CD14-positive monocyte (primary cell): Measurements from ENCODE around the gene SMTNL2. TPM values are rescaled to one million over a fixed set of nuclear protein-coding genes. Genes with fewer than 3 reads are reported as not detected.

ENCODE experiments used
- DNase-seq, 3 donors: peaks; one replicate each; pipeline ENCODE4 v3.0.0-alpha.2; 2011 to 2022
- H2AFZ ChIP-seq: 2 replicates; pipeline ENCODE4 v1.6.0; 2012; ENCODE audit warnings: mild to moderate bottlenecking, low read depth, low read length, inconsistent platforms; ENCODE audit not compliant: insufficient read depth, poor library complexity, severe bottlenecking
- H3K27ac ChIP-seq, 2 donors: 1 replicate in 1 of 2; 2 replicates in 1 of 2; pipeline ENCODE4 v1.5.1; 2012 to 2013; ENCODE audit warnings: low read length in 2 of 2, control low read depth in 1 of 2, inconsistent platforms in 1 of 2, low read depth in 1 of 2, mild to moderate bottlenecking in 1 of 2
- H3K27me3 ChIP-seq, 2 donors: one replicate each; pipeline versions ENCODE4 v1.6.0 to v1.6.1; 2011 to 2013; ENCODE audit warnings: low read length in 2 of 2; ENCODE audit not compliant: control insufficient read depth in 2 of 2, insufficient read depth in 2 of 2
- H3K36me3 ChIP-seq, 2 donors: replicated peaks in 1 of 2; 1 replicate in 1 of 2; 2 replicates in 1 of 2; pipeline versions ENCODE4 v1.5.1 to v1.6.1; 2012 to 2013; ENCODE audit warnings: low read length in 2 of 2, control low read depth in 1 of 2, inconsistent platforms in 1 of 2, mild to moderate bottlenecking in 1 of 2; ENCODE audit not compliant: insufficient read depth in 2 of 2, control insufficient read depth in 1 of 2
- H3K4me1 ChIP-seq, 2 donors: 1 replicate in 1 of 2; 2 replicates in 1 of 2; pipeline versions ENCODE4 v1.5.1 to v1.6.1; 2012 to 2013; ENCODE audit warnings: low read length in 2 of 2, control low read depth in 1 of 2, inconsistent platforms in 1 of 2, mild to moderate bottlenecking in 1 of 2, moderate library complexity in 1 of 2; ENCODE audit not compliant: insufficient read depth in 2 of 2, control insufficient read depth in 1 of 2
- H3K4me2 ChIP-seq: replicated peaks from 2 replicates; pipeline ENCODE3; 2012; ENCODE audit warnings: low read length, moderate library complexity, mild to moderate bottlenecking; ENCODE audit not compliant: poor library complexity, severe bottlenecking; ENCODE audit errors: extremely low read depth
- H3K4me3 ChIP-seq, 3 experiments: fragments of 200-600 bp in 1 of 3; sonication (generic) in 1 of 3; replicated peaks in 1 of 3; 1 replicate in 2 of 3; 2 replicates in 1 of 3; pipeline ENCODE4 v1.5.1; 2011 to 2013; ENCODE audit warnings: low read length in 3 of 3, mild to moderate bottlenecking in 3 of 3, control low read depth in 2 of 3, low read depth in 2 of 3, inconsistent platforms in 1 of 3, moderate library complexity in 1 of 3
- H3K79me2 ChIP-seq: 2 replicates; pipeline ENCODE4 v1.6.0; 2012; ENCODE audit warnings: mild to moderate bottlenecking, control low read depth, inconsistent platforms, low read length, moderate library complexity; ENCODE audit not compliant: insufficient read depth
- H3K9ac ChIP-seq: 2 replicates; pipeline ENCODE4 v1.6.0; 2017; ENCODE audit warnings: low read length, mild to moderate bottlenecking; ENCODE audit not compliant: insufficient read depth, poor library complexity, severe bottlenecking
- H3K9me3 ChIP-seq, 2 donors: replicated peaks in 1 of 2; 1 replicate in 1 of 2; 2 replicates in 1 of 2; pipeline versions ENCODE4 v1.5.1 to v1.6.1; 2012 to 2013; ENCODE audit warnings: low read length in 2 of 2, control low read depth in 1 of 2; ENCODE audit not compliant: control insufficient read depth in 1 of 2, insufficient read depth in 1 of 2
- H4K20me1 ChIP-seq: 2 replicates; pipeline ENCODE4 v1.6.0; 2012; ENCODE audit warnings: mild to moderate bottlenecking, low read length, control low read depth, moderate library complexity; ENCODE audit not compliant: insufficient read depth
- H3K27ac Mint-ChIP-seq, 7 donors: one replicate each; pipeline ENCODE4 v1.8.0; 2020; ENCODE audit warnings: mild to moderate bottlenecking in 7 of 7, mixed read lengths in 7 of 7, moderate library complexity in 6 of 7, inconsistent platforms in 2 of 7
- H3K27me3 Mint-ChIP-seq, 3 donors: one replicate each; pipeline ENCODE4 v1.8.0; 2021 to 2022; ENCODE audit warnings: low read depth in 3 of 3, mild to moderate bottlenecking in 3 of 3, mixed read lengths in 3 of 3, moderate library complexity in 3 of 3, inconsistent platforms in 1 of 3
- H3K36me3 Mint-ChIP-seq, 2 donors: one replicate each; pipeline ENCODE4 v1.8.0; 2020; ENCODE audit warnings: mixed read lengths in 2 of 2, inconsistent platforms in 1 of 2, mild to moderate bottlenecking in 1 of 2
- H3K4me1 Mint-ChIP-seq: one replicate; pipeline ENCODE4 v1.8.0; 2020; ENCODE audit warnings: mild to moderate bottlenecking, mixed read lengths
- H3K4me3 Mint-ChIP-seq, 2 donors: one replicate each; pipeline ENCODE4 v1.8.0; 2020; ENCODE audit warnings: mild to moderate bottlenecking in 2 of 2, mixed read lengths in 2 of 2, moderate library complexity in 1 of 2
- H3K9me3 Mint-ChIP-seq, 7 donors: one replicate each; pipeline ENCODE4 v1.8.0; 2020 to 2022; ENCODE audit warnings: mixed read lengths in 7 of 7, mild to moderate bottlenecking in 6 of 7, moderate library complexity in 6 of 7, inconsistent platforms in 2 of 7
- WGBS: methylation state at CpG from one replicate; pipeline ENCODE4 v1.1.5; 2013; ENCODE audit warnings: missing lambda C conversion rate; ENCODE audit not compliant: insufficient coverage; 5-methylcytosine and 5-hydroxymethylcytosine counted together
- intact Hi-C, 2 donors: fragments of 100-400 bp; cut with micrococcal nuclease; formaldehyde crosslinking; loops; one replicate each; pipeline versions ENCODE4 v1.15.0 to v1.15.1; 2023
- polyA plus RNA-seq, 3 donors: library from polyadenylated mRNA; depleted of rRNA in 1 of 3; unstranded in 2 of 3; stranded (reverse) in 1 of 3; fragments of 300-500 nt in 2 of 3; fragments of >200 nt in 1 of 3; fragmentation: Illumina TruSeq in 2 of 3; gene quantifications; 1 replicate in 2 of 3; 2 replicates in 1 of 3; pipeline ENCODE4 v1.2.3, GENCODE V29; 2012 to 2021
- TF ChIP-seq, protein P1 (sequence below): fragments of 200-600 bp; IDR thresholded peaks from one replicate; pipeline ENCODE4 v1.8.0; 2022; ENCODE audit warnings: antibody characterized with exemption, mild to moderate bottlenecking

The SMTNL2 gene
- polyA plus RNA-seq, 3 donors, result 0.08 TPM; not detected in 2

GRCh38 chr17:4632581-4632920 is 48.2 kb downstream of the SMTNL2 start:
- peaks cover 1 to 15% (median 4%) of the 10 kb centered on the region in 3 donors for H3K27me3 Mint-ChIP-seq
- H3K4me1 Mint-ChIP-seq, result peaks cover 29% of the 10 kb centered on the region
- H3K4me2 ChIP-seq, result no peak overlapping the region
- H3K9me3 ChIP-seq, result no peaks in the 10 kb centered on the region
- no peaks in the 10 kb centered on the region for H3K79me2 ChIP-seq
- H3K27ac ChIP-seq, result no peak overlapping the region
- H3K9me3 Mint-ChIP-seq, result peaks cover 0 to 5% (median 3%) of the 10 kb centered on the region in 7 donors
- H3K9ac ChIP-seq, result no peak overlapping the region
- H3K27ac Mint-ChIP-seq, result no peak overlapping the region
- H2AFZ ChIP-seq, result no peak overlapping the region
- WGBS, result 91% methylated on average over 6 of the region's 7 CpGs
- no peak overlapping the region for H3K4me3 Mint-ChIP-seq
- no peak for DNase-seq
- intact Hi-C loops, result loop anchor here in 1 of 2 donors (5.0 kb wide), 1 partner anchor 65 kb away; no protein-coding TSS in a partner anchor
- H3K4me3 ChIP-seq, result no peak overlapping the region
- peaks cover 25% of the 10 kb centered on the region in 2 donors for H3K4me1 ChIP-seq
- TF ChIP-seq, protein P1, sequence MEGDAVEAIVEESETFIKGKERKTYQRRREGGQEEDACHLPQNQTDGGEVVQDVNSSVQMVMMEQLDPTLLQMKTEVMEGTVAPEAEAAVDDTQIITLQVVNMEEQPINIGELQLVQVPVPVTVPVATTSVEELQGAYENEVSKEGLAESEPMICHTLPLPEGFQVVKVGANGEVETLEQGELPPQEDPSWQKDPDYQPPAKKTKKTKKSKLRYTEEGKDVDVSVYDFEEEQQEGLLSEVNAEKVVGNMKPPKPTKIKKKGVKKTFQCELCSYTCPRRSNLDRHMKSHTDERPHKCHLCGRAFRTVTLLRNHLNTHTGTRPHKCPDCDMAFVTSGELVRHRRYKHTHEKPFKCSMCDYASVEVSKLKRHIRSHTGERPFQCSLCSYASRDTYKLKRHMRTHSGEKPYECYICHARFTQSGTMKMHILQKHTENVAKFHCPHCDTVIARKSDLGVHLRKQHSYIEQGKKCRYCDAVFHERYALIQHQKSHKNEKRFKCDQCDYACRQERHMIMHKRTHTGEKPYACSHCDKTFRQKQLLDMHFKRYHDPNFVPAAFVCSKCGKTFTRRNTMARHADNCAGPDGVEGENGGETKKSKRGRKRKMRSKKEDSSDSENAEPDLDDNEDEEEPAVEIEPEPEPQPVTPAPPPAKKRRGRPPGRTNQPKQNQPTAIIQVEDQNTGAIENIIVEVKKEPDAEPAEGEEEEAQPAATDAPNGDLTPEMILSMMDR, result no peak
- no peaks in the 10 kb centered on the region for H3K36me3 ChIP-seq
- peaks cover 0 to 2% of the 10 kb centered on the region in 2 donors for H3K36me3 Mint-ChIP-seq
- H4K20me1 ChIP-seq, result no peaks in the 10 kb centered on the region
- H3K27me3 ChIP-seq, result no peaks in the 10 kb centered on the region

- TF ChIP-seq, protein P1, result no peak
- no peaks in the 10 kb centered on the region for H4K20me1 ChIP-seq
- peaks cover 0 to under 1% of the 10 kb centered on the region in 2 donors for H3K9me3 ChIP-seq
- no peak for DNase-seq
- Mint-ChIP-seq H3K36me3 (peaks cover 3 to 5% of the 10 kb centered on the region in 2 donors), H3K4me1 (peaks cover 31% of the 10 kb centered on the region), H3K27me3 (peaks cover 7 to 23% (median 12%) of the 10 kb centered on the region in 3 donors), H3K4me3 (no peak overlapping the region), H3K27ac (no peak overlapping the region), H3K9me3 (peaks cover 0 to 5% (median 3%) of the 10 kb centered on the region in 7 donors)
- H3K36me3 ChIP-seq, result no peaks in the 10 kb centered on the region
- H3K27ac ChIP-seq, result no peak overlapping the region
- intact Hi-C loops, result loop anchor here in 1 of 2 donors (5.0 kb wide), 1 partner anchor 66 kb away; no protein-coding TSS in a partner anchor
- WGBS, result no CpG with 5 or more reads among the region's 2 CpGs
- H3K79me2 ChIP-seq, result no peaks in the 10 kb centered on the region
- H2AFZ ChIP-seq, result no peak overlapping the region
- peaks cover 25% of the 10 kb centered on the region in 2 donors for H3K4me1 ChIP-seq
- no peak overlapping the region for H3K4me3 ChIP-seq
- peaks cover 1 to 3% of the 10 kb centered on the region in 2 donors for H3K27me3 ChIP-seq
- H3K4me2 ChIP-seq, result no peak overlapping the region
- no peak overlapping the region for H3K9ac ChIP-seq
Measured at GRCh38 chr17:4633643-4634042, 49.3 kb downstream of the SMTNL2 start.
